Right lobe of liver (tissue), 6 donors: Measurements from ENCODE around the gene SYNGR2. TPM values are rescaled to one million over a fixed set of nuclear protein-coding genes. Genes with fewer than 3 reads are reported as not detected.

ENCODE experiments used
- ATAC-seq, 4 donors: fragments of 200-7000 bp; cut with Tn5 transposase; one replicate each; pipeline ENCODE4 v1.9.1; 2020; ENCODE audit warnings: mild to moderate bottlenecking in 4 of 4, moderate library complexity in 4 of 4
- DNase-seq, 3 donors: peaks; one replicate each; pipeline ENCODE4 v3.0.0-alpha.2; 2020
- H3K27ac ChIP-seq, 3 donors: fragments of 200-600 bp; one replicate each; pipeline ENCODE4 v1.8.0; 2022
- H3K27me3 ChIP-seq, 2 donors: fragments of 200-600 bp; one replicate each; pipeline ENCODE4 v1.8.0; 2022
- H3K36me3 ChIP-seq, 4 donors: fragments of 200-600 bp; sonication (generic) in 1 of 4; one replicate each; pipeline versions ENCODE4 v1.5.1 to v1.8.0; 2017 to 2022; ENCODE audit warnings: control low read depth in 1 of 4
- H3K4me1 ChIP-seq, 4 donors: fragments of 200-600 bp; sonication (generic) in 1 of 4; one replicate each; pipeline versions ENCODE4 v1.5.1 to v1.8.0; 2017 to 2022; ENCODE audit warnings: control low read depth in 1 of 4
- H3K4me3 ChIP-seq, 3 donors: fragments of 200-600 bp; one replicate each; pipeline ENCODE4 v1.8.0; 2022
- H3K9me3 ChIP-seq, 4 donors: fragments of 200-600 bp; sonication (generic) in 1 of 4; one replicate each; pipeline versions ENCODE4 v1.5.1 to v1.8.0; 2017 to 2022; ENCODE audit warnings: control low read depth in 1 of 4
- CTCF ChIP-seq, 4 donors: fragments of 200-600 bp in 3 of 4; fragments of 450-650 bp in 1 of 4; IDR thresholded peaks; one replicate each; pipeline versions ENCODE4 v1.5.1 to v1.8.0; 2016 to 2022; ENCODE audit warnings: antibody characterized with exemption in 4 of 4, mild to moderate bottlenecking in 2 of 4
- POLR2A ChIP-seq: fragments of 450-650 bp; IDR thresholded peaks from one replicate; pipeline ENCODE4 v1.6.1; 2017; ENCODE audit warnings: antibody characterized with exemption, mild to moderate bottlenecking
- WGBS: methylation state at CpG from one replicate; pipeline ENCODE4 v1.1.6; 2018; ENCODE audit warnings: low coverage, low lambda C conversion rate; ENCODE audit not compliant: insufficient coverage; ENCODE audit errors: missing lambda C conversion rate; 5-methylcytosine and 5-hydroxymethylcytosine counted together
- intact Hi-C, 2 donors: fragments of 100-400 bp; cut with DNase I; formaldehyde crosslinking; loops; one replicate each; pipeline versions ENCODE4 v1.11.2 to v1.14.1; 2022
- total RNA-seq, 6 experiments: library from RNA; depleted of rRNA in 2 of 6; stranded (reverse); fragments of >200 nt in 2 of 6; fragmentation: NEBNext Ultra II Directional in 3 of 6; extraction: Animal tissue kit (Norgen Biotek cat#: 25700) in 3 of 6; gene quantifications; one replicate each; pipeline versions ENCODE4 v1.1.0 to v1.2.4, GENCODE V29; 2016 to 2023
- donor health status: DM: no; HTN: yes; CAD: no.
- donor health status: DM: no; HTN: no; CAD: no.
- donor health status: DM: no; HTN: no; CAD: no.
- donor health status: DM: no; HTN: yes; CAD: no.
- donor health status: DM: no; HTN: yes; CAD: no.

Gene SYNGR2
- total RNA-seq, 6 experiments from 2014 or later, result 43.3 to 55.8 (median 50.4) TPM

GRCh38 chr17:78208486-78208885, 40.1 kb downstream of the SYNGR2 start:
- no peaks in the 10 kb centered on the region for H3K9me3 ChIP-seq
- TF ChIP-seq CTCF (IDR thresholded peaks at IDR 0.05) (no peak), POLR2A (no peak)
- WGBS, result 51% methylated on average over 3 of the region's 3 CpGs
- intact Hi-C loops, result no loop called here
- no peak for DNase-seq
- H3K4me3 ChIP-seq, result no peak overlapping the region
- no peak for ATAC-seq
- H3K36me3 ChIP-seq, result peaks cover 0 to 34% (median 15%) of the 10 kb centered on the region in 4 donors
- no peaks in the 10 kb centered on the region for H3K4me1 ChIP-seq
- H3K27me3 ChIP-seq, result no peaks in the 10 kb centered on the region
- H3K27ac ChIP-seq, result no peak overlapping the region

- H3K9me3 ChIP-seq, result no peaks in the 10 kb centered on the region
- no peak overlapping the region for H3K27ac ChIP-seq
- peaks cover 0 to 4% (median 0%) of the 10 kb centered on the region in 4 donors for H3K4me1 ChIP-seq
- no peak overlapping the region for H3K4me3 ChIP-seq
- DNase-seq, result no peak
- intact Hi-C loops, result no loop called here
- no peak for ATAC-seq
- H3K36me3 ChIP-seq, result peaks cover 0 to 18% (median 6%) of the 10 kb centered on the region in 4 donors
- H3K27me3 ChIP-seq, result no peaks in the 10 kb centered on the region
- TF ChIP-seq CTCF (IDR thresholded peaks at IDR 0.05) (no peak), POLR2A (no peak)
- WGBS, result 73% methylated on average over 5 of the region's 10 CpGs
These were observed 41.7 kb downstream of the SYNGR2 start for GRCh38 chr17:78210111-78210510.

GRCh38 chr17:78211032-78211431, 42.7 kb downstream of the SYNGR2 start:
- no peak for DNase-seq
- Histone ChIP-seq H3K4me3 (no peak overlapping the region), H3K27me3 (no peaks in the 10 kb centered on the region), H3K4me1 (peaks cover 0 to 4% (median 0%) of the 10 kb centered on the region in 4 donors), H3K36me3 (peaks cover 0 to 9% (median 2%) of the 10 kb centered on the region in 4 donors), H3K9me3 (no peaks in the 10 kb centered on the region), H3K27ac (no peak overlapping the region)
- 79% methylated on average over 8 of the region's 11 CpGs for WGBS
- ATAC-seq, result no peak
- intact Hi-C loops, result no loop called here
- TF ChIP-seq CTCF (IDR thresholded peaks at IDR 0.05) (no peak), POLR2A (no peak)

GRCh38 chr17:78214016-78214705, 45.8 kb downstream of the SYNGR2 start, which contains the start of gene BIRC5:
TSS of gene BIRC5 (plus strand) at chr17:78214253. CDS start at chr17:78214317, 64 bp downstream.
- H3K27me3 ChIP-seq, result no peaks in the 10 kb centered on the region
- H3K36me3 ChIP-seq, result no peaks in the 10 kb centered on the region
- no peaks in the 10 kb centered on the region for H3K9me3 ChIP-seq
- 0% methylated on average over 5 of the region's 60 CpGs for WGBS
- DNase-seq (peak; percentile 89 to 91 (median 91)), ATAC-seq (peak; percentile 98 to 100 (median 99))
- intact Hi-C loops, result no loop called here
- H3K4me1 ChIP-seq, result peaks cover 0 to 4% (median 0%) of the 10 kb centered on the region in 4 donors
- H3K4me3 ChIP-seq, result peak within 1 kb of the TSS; percentile 29 to 50 (median 48)
- TF ChIP-seq POLR2A, result no peak
- no peak for TF ChIP-seq CTCF (IDR thresholded peaks at IDR 0.05)
- H3K27ac ChIP-seq, result no peak within 1 kb of the TSS
